Subcutaneous abdominal adipose tissue (tissue), 5 donors: Measurements from ENCODE around the gene LALBA.
"Not testable (repeated sequence)": the region's sequence is repeated elsewhere in the genome, so short reads cannot be mapped to it uniquely, and the experiment has no call there.

Source experiments
- H3K27ac ChIP-seq: one replicate; pipeline ENCODE4 v1.7.0; 2013; ENCODE audit warnings: low read depth, mild to moderate bottlenecking, inconsistent platforms, low read length, moderate library complexity
- H3K27me3 ChIP-seq, 5 donors: one replicate each; pipeline ENCODE4 v1.7.0; 2013; ENCODE audit warnings: low read length in 5 of 5, inconsistent platforms in 1 of 5; ENCODE audit not compliant: control insufficient read depth in 5 of 5, insufficient read depth in 4 of 5
- H3K36me3 ChIP-seq, 5 donors: one replicate each; pipeline ENCODE4 v1.7.0; 2013; ENCODE audit warnings: low read length in 5 of 5; ENCODE audit not compliant: control insufficient read depth in 5 of 5, insufficient read depth in 5 of 5
- H3K4me1 ChIP-seq, 5 donors: one replicate each; pipeline ENCODE4 v1.7.0; 2013; ENCODE audit warnings: low read length in 5 of 5, mild to moderate bottlenecking in 3 of 5, moderate library complexity in 1 of 5; ENCODE audit not compliant: control insufficient read depth in 5 of 5, insufficient read depth in 5 of 5
- H3K4me3 ChIP-seq, 5 donors: one replicate each; pipeline ENCODE4 v1.7.0; 2013; ENCODE audit warnings: low read length in 5 of 5, low read depth in 1 of 5
- H3K9ac ChIP-seq, 5 donors: one replicate each; pipeline ENCODE4 v1.7.0; 2013; ENCODE audit warnings: low read length in 5 of 5, mild to moderate bottlenecking in 4 of 5, moderate library complexity in 3 of 5
- H3K9me3 ChIP-seq, 5 donors: one replicate each; pipeline ENCODE4 v1.7.0; 2013; ENCODE audit warnings: low read length in 5 of 5; ENCODE audit not compliant: control insufficient read depth in 5 of 5
- donor health status: healthy.
- donor health status: healthy.
- donor health status: healthy.
- donor health status: healthy.
- donor health status: healthy.

LALBA gene

DNA sequence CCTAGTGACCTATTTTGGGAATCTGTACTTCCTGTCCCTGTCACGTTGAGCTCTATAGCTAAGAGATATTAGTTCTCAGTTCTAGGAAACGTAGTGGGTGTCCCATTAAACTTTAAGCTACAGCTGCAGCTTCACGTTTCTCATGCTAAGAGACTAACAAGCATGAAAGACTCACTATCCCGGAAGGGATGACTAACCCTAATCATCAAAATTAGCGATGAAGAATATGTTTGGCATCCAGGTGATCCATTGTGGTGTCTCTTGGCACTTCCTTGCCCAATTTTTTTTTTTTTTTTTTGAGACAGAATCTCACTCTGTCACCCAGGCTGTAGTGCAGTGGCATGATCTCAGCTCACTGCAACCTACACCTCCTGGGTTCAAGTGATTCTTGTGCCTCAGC is 11.0 kb upstream of the LALBA start:
- Histone ChIP-seq H3K36me3 (no peaks in the 10 kb centered on the region), H3K9ac (no peak overlapping the region), H3K4me1 (no peaks in the 10 kb centered on the region), H3K9me3 (no peaks in the 10 kb centered on the region), H3K27me3 (peaks cover 0 to 5% (median 0%) of the 10 kb centered on the region in 5 donors), H3K27ac (no peak overlapping the region), H3K4me3 (no peak overlapping the region)

- H3K27me3 ChIP-seq = no peaks in the 10 kb centered on the region
- H3K36me3 ChIP-seq = no peaks in the 10 kb centered on the region
- no peak overlapping the region for H3K4me3 ChIP-seq
- H3K9ac ChIP-seq = no peak overlapping the region
- H3K4me1 ChIP-seq = no peaks in the 10 kb centered on the region
- H3K9me3 ChIP-seq = no peaks in the 10 kb centered on the region
- no peak overlapping the region for H3K27ac ChIP-seq
Observed at GRCh38 chr12:48572326-48572725, 2.5 kb upstream of the LALBA start.

DNA sequence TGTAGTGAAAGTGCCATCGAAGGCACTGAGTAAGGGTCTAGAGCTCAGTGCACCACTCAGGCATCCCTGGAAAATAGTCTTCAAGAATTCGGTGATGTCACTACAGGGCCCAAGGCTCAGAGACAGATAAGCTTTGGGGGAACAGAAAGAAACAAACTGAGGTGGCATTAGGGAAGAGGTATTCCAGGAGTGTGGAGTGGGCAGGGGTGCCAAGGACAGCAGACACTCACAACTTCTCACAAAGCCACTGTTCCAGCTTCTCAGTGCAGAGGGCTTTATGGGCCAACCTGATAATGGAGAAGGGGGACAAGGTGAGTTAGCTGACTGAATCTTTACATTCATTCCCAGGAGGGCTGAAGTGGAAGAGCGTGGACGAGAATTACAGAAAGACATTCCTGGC is 2.1 kb downstream of the LALBA start:
- Histone ChIP-seq H3K36me3 (no peaks in the 10 kb centered on the region), H3K4me1 (no peaks in the 10 kb centered on the region), H3K9ac (no peak overlapping the region), H3K4me3 (no peak overlapping the region), H3K27me3 (peaks cover 0 to 4% (median 0%) of the 10 kb centered on the region in 5 donors), H3K9me3 (no peaks in the 10 kb centered on the region), H3K27ac (no peak overlapping the region)

DNA sequence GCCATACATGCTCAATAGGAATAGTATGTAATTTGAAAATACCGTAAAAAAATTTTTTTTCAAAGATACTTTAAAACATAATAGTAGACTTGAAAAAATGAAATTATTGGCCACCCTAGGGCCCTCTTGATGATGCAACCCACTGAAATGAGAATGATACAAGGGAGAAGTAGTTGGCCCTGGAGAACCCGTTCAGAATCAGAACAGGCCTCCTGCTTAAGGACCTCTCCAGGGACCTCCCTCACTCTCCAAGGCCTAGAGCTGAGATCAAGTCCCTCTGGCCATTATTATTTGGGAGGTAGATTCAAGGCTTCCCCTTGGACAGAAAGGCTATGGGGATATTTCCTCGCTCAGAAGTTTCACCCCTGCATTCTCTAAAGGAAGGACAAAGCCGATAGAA is 11.9 kb downstream of the LALBA start:
- no peaks in the 10 kb centered on the region for H3K36me3 ChIP-seq
- no peaks in the 10 kb centered on the region for H3K4me1 ChIP-seq
- no peak overlapping the region for H3K4me3 ChIP-seq
- no peaks in the 10 kb centered on the region for H3K9me3 ChIP-seq
- H3K27ac ChIP-seq = no peak overlapping the region
- peaks cover 0 to 7% (median 1%) of the 10 kb centered on the region in 5 donors for H3K27me3 ChIP-seq
- H3K9ac ChIP-seq = no peak overlapping the region

DNA sequence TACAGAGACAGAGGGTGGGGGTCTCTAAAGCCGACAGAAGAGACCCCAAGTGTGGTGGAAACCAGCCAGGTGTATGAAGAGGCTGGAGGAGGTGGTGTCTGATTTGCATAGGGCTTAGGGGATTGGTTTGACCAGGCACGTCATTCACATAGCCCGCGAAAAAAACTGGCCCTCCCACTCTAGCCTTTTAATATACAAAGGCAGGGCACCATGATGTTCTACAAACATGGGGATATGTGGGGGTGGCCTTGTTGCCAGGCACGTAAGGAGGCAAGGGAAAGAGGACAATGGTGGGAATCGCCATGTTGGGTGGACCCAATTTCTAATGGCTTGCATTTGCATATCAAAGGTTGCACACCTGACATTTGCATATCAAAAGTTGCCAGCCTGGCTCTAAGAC is 13.2 kb downstream of the LALBA start:
- Histone ChIP-seq H3K9ac (no peak overlapping the region), H3K9me3 (no peaks in the 10 kb centered on the region), H3K27ac (no peak overlapping the region), H3K36me3 (no peaks in the 10 kb centered on the region), H3K27me3 (peaks cover 0 to 7% (median 0%) of the 10 kb centered on the region in 5 donors), H3K4me1 (no peaks in the 10 kb centered on the region), H3K4me3 (no peak overlapping the region)

DNA sequence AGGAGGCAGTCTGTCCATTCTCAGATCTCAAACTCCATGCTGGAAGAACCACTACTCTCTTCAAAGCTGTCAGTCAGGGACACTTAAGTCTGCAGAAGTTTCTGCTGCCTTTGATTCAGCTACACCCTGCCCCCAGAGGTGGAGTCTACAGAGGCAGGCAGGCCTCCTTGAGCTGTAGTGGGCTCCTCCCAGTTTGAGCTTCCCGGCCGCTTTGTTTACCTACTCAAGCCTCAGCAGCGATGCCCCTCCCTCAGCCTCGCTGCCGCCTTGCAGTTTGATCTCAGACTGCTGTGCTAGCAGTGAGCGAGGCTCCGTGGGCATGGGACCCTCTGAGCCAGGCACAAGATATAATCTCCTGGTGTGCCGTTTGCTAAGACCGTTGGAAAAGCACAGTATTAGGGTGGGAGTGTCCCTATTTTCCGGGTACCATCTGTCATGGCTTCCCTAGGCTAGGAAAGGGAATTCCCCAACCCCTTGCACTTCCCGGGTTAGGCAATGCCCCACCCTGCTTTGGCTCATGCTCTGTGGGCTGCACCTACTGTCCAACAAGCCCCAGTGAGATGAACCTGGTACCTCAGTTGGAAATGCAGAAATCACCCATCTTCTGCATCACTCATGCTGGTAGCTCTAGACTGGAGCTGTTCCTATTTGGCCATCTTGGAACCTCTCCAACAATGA is 16.0 kb downstream of the LALBA start:
- not testable (repeated sequence) for H3K27me3 ChIP-seq, H3K9me3 ChIP-seq, H3K4me3 ChIP-seq, H3K36me3 ChIP-seq, H3K9ac ChIP-seq, H3K27ac ChIP-seq, H3K4me1 ChIP-seq

DNA sequence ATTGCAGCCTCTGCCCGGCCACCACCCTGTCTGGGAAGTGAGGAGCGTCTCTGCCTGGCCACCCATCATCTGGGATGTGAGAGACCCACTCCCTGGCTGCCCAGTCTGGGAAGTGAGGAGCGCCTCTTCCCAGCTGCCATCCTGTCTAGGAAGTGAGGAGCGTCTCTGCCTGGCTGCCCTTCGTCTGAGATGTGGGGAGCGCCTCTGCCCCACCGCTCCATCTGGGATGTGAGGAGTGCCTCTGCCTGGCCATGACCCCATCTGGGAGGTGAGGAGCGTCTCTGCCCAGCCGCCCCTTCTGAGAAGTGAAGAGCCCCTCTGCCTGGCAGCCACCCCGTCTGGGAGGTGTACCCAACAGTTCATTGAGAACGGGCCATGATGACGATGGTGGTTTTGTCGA is 18.2 kb downstream of the LALBA start:
- H3K9me3 ChIP-seq, H3K4me3 ChIP-seq, H3K9ac ChIP-seq, H3K27ac ChIP-seq, H3K36me3 ChIP-seq, H3K4me1 ChIP-seq, H3K27me3 ChIP-seq: not testable (repeated sequence)

GRCh38 chr12:48547012-48547411 is 22.8 kb downstream of the LALBA start:
- H3K27me3 ChIP-seq, H3K4me1 ChIP-seq, H3K27ac ChIP-seq, H3K36me3 ChIP-seq, H3K9ac ChIP-seq, H3K9me3 ChIP-seq, H3K4me3 ChIP-seq: not testable (repeated sequence)

DNA sequence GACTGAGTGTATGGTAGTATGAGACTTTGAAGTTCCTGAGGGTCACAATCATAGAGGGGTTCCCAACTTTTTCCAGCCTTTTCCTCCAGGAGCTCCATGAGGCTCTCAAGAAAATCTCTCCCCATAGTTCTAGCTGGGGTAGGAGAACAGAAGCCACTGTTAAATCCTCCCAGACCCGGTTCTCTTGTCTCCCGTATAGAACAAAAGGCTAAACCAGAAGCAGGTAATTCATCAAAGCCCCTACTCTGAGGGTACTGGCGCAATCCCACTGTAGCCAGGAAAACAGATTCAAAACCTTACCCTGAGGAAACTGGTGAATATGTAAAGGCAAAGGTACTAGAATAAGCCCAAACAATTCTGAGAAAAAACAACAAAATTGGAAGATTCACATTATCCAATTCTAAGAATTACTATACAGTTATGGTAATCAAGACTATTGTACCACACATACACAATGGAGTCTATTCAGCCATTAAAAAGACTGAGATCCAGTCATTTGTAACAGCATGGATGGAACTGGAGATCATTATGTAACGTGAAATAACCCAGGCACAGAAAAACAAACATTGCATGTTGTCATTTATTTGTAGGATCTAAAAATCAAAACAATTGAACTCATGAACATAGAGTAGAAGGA is 23.9 kb downstream of the LALBA start:
- Histone ChIP-seq H3K27me3 (peaks cover 0 to 7% (median 0%) of the 10 kb centered on the region in 5 donors), H3K36me3 (no peaks in the 10 kb centered on the region), H3K9me3 (no peaks in the 10 kb centered on the region), H3K27ac (no peak overlapping the region), H3K9ac (no peak overlapping the region), H3K4me1 (no peaks in the 10 kb centered on the region), H3K4me3 (no peak overlapping the region)

DNA sequence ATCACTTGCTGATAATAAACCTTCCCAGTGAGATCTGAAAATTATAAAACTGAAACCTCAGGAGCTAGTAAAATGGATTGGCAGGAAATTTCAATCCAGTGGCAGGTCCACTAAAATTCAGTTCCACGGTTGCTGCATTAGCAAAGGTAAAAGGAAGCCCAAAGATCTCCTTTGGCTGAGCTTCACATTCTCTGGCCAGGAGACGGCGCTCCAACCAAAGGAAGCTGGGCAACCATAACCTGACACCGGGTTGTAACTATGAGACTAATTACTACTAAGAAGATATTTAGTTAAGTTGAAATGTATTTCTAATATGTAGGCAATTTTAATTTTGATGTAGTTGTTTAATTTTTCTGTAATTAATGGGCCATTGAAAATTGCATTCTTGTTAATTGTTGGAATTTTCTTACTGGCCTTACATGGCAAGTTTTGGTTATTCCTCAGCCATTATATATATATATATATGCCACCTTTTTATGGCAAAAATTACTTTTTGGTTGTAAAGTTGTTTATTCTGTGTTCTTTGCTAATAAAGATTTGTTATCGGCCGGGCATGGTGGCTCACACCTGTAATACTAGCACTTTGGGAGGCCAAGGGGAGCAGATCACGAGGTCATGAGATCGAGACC is 27.4 kb downstream of the LALBA start:
- peaks cover 0 to 7% (median 0%) of the 10 kb centered on the region in 5 donors for H3K27me3 ChIP-seq
- no peak overlapping the region for H3K27ac ChIP-seq
- H3K36me3 ChIP-seq = no peaks in the 10 kb centered on the region
- no peaks in the 10 kb centered on the region for H3K4me1 ChIP-seq
- no peak overlapping the region for H3K9ac ChIP-seq
- no peak overlapping the region for H3K4me3 ChIP-seq
- no peaks in the 10 kb centered on the region for H3K9me3 ChIP-seq
